ENCODE results near the gene CD247.
A peak's percentile ranks its signal among the peaks of the same experiment; 100 is the strongest.

The CD247 gene

GRCh38 chr1:167542109-167543032 is 24.0 kb upstream of the CD247 start:
- DNase-seq (ENCODE audit: extremely low read depth in 1 of 2, low read depth in 1 of 2): no peak

GRCh38 chr1:167541610-167542009 is 23.3 kb upstream of the CD247 start:
- DNase-seq (ENCODE audit: extremely low read depth in 1 of 2, low read depth in 1 of 2): no peak

GRCh38 chr1:167541003-167541402 is 22.7 kb upstream of the CD247 start:
- DNase-seq (ENCODE audit: extremely low read depth in 1 of 2, low read depth in 1 of 2): no peak

GRCh38 chr1:167538657-167539056 is 20.3 kb upstream of the CD247 start:
- DNase-seq (ENCODE audit: extremely low read depth in 1 of 2, low read depth in 1 of 2): no peak

- peak in 1 of 2 donors; percentile 25 for DNase-seq (ENCODE audit: extremely low read depth in 1 of 2, low read depth in 1 of 2)
These were observed 15.5 kb upstream of the CD247 start for GRCh38 chr1:167533851-167534300.

GRCh38 chr1:167532964-167533824 is 14.9 kb upstream of the CD247 start:
- no peak for DNase-seq (ENCODE audit: extremely low read depth in 1 of 2, low read depth in 1 of 2)

- DNase-seq (ENCODE audit: extremely low read depth in 1 of 2, low read depth in 1 of 2): no peak
These were observed 14.0 kb upstream of the CD247 start for GRCh38 chr1:167532375-167532774.

- no peak for DNase-seq (ENCODE audit: extremely low read depth in 1 of 2, low read depth in 1 of 2)
These were observed 11.6 kb upstream of the CD247 start for GRCh38 chr1:167529829-167530474.

- no peak for DNase-seq (ENCODE audit: extremely low read depth in 1 of 2, low read depth in 1 of 2)
These were observed 9.9 kb upstream of the CD247 start for GRCh38 chr1:167528057-167528728.

GRCh38 chr1:167526667-167527383 is 8.5 kb upstream of the CD247 start:
- no peak for DNase-seq (ENCODE audit: extremely low read depth in 1 of 2, low read depth in 1 of 2)

GRCh38 chr1:167524651-167525050 is 6.3 kb upstream of the CD247 start:
- DNase-seq (ENCODE audit: extremely low read depth in 1 of 2, low read depth in 1 of 2): no peak

GRCh38 chr1:167522246-167522645 is 3.9 kb upstream of the CD247 start:
- no peak for DNase-seq (ENCODE audit: extremely low read depth in 1 of 2, low read depth in 1 of 2)

GRCh38 chr1:167520711-167521206 is 2.4 kb upstream of the CD247 start:
- DNase-seq (ENCODE audit: extremely low read depth in 1 of 2, low read depth in 1 of 2): no peak

GRCh38 chr1:167517535-167518330 is 596 bp downstream of the CD247 start:
- DNase-seq (ENCODE audit: extremely low read depth in 1 of 2, low read depth in 1 of 2): peak; percentile 87 to 93

- no peak for DNase-seq (ENCODE audit: extremely low read depth in 1 of 2, low read depth in 1 of 2)
These were observed 1.6 kb downstream of the CD247 start for GRCh38 chr1:167516404-167517388.

GRCh38 chr1:167515893-167516321 is 2.4 kb downstream of the CD247 start:
- DNase-seq (ENCODE audit: extremely low read depth in 1 of 2, low read depth in 1 of 2): no peak

GRCh38 chr1:167515461-167515860 is 2.9 kb downstream of the CD247 start:
- DNase-seq (ENCODE audit: extremely low read depth in 1 of 2, low read depth in 1 of 2): no peak

GRCh38 chr1:167514288-167514687 is 4.0 kb downstream of the CD247 start:
- DNase-seq (ENCODE audit: extremely low read depth in 1 of 2, low read depth in 1 of 2): no peak
